H1 (cell line): ENCODE measurements around the gene SLC2A13. TPM values are rescaled to one million over a fixed set of nuclear protein-coding genes. Genes with fewer than 3 reads are reported as not detected.

Experiments used
- CTCF ChIA-PET: fragments of 300-600 bp; sonication (Branson Sonifier 250); formaldehyde crosslinking; loops from one replicate; lab custom pipeline; 2021; ENCODE audit not compliant: partially characterized antibody; lab: Charles Lee
- POLR2A ChIA-PET: fragments of 300-600 bp; sonication (Branson Sonifier 250); formaldehyde crosslinking; loops from one replicate; lab custom pipeline; 2021; ENCODE audit warnings: inconsistent platforms; ENCODE audit not compliant: partially characterized antibody; lab: Charles Lee
- DNase-seq, 2 experiments: peaks; one replicate each; pipeline versions ENCODE4 v3.0.0 to v3.0.0-alpha.2; 2010 to 2022; ENCODE audit warnings: low spot score in 2 of 2, low read depth in 1 of 2, mixed read lengths in 1 of 2
- FAIRE-seq: peaks from 2 replicates; lab custom pipeline; 2011; peaks lifted over from hg19 to GRCh38; lab: Jason Lieb, UNC
- H2AFZ ChIP-seq: 2 replicates; pipeline ENCODE4 v1.8.1; 2012; ENCODE audit warnings: low read length, inconsistent platforms
- H2AK5ac ChIP-seq: 2 replicates; pipeline ENCODE4 v1.6.1; 2013; ENCODE audit warnings: low read depth, low read length
- H2BK120ac ChIP-seq: replicated peaks from 2 replicates; pipeline ENCODE3; 2013; ENCODE audit warnings: low read depth, low read length, inconsistent platforms
- H2BK12ac ChIP-seq: 2 replicates; pipeline ENCODE4 v1.6.1; 2013; ENCODE audit warnings: low read depth, low read length
- H2BK15ac ChIP-seq: 2 replicates; pipeline ENCODE4 v1.6.1; 2013; ENCODE audit warnings: low read length
- H2BK20ac ChIP-seq: 2 replicates; pipeline ENCODE4 v1.6.1; 2013; ENCODE audit warnings: low read length
- H2BK5ac ChIP-seq: 2 replicates; pipeline ENCODE4 v1.6.1; 2013; ENCODE audit warnings: low read depth, low read length
- H3K14ac ChIP-seq: 2 replicates; pipeline ENCODE4 v1.6.1; 2013; ENCODE audit warnings: inconsistent platforms; ENCODE audit not compliant: insufficient read length
- H3K18ac ChIP-seq: 2 replicates; pipeline ENCODE4 v1.6.1; 2013; ENCODE audit warnings: low read length; ENCODE audit errors: extremely low read depth
- H3K23ac ChIP-seq: 2 replicates; pipeline ENCODE4 v1.6.1; 2013; ENCODE audit warnings: inconsistent platforms; ENCODE audit not compliant: insufficient read length
- H3K23me2 ChIP-seq: 2 replicates; pipeline ENCODE4 v1.6.1; 2013; ENCODE audit warnings: low read depth, low read length
- H3K27ac ChIP-seq: 2 replicates; pipeline ENCODE4 v1.6.1; 2011; ENCODE audit warnings: low read depth, low read length, inconsistent platforms
- H3K27me3 ChIP-seq, 4 experiments: replicated peaks in 1 of 4; 1 replicate in 1 of 4; 2 replicates in 3 of 4; pipeline versions ENCODE4 v1.6.1 to v1.8.1; 2011 to 2013; ENCODE audit warnings: low read length in 3 of 4, mild to moderate bottlenecking in 3 of 4, inconsistent platforms in 2 of 4, mixed read lengths in 2 of 4, moderate library complexity in 1 of 4; ENCODE audit not compliant: control insufficient read depth in 3 of 4, insufficient read depth in 3 of 4; ENCODE audit errors: extremely low read depth in 1 of 4
- H3K36me3 ChIP-seq, 4 experiments: 2 replicates each; pipeline versions ENCODE4 v1.6.1 to v1.8.1; 2011 to 2013; ENCODE audit warnings: mild to moderate bottlenecking in 4 of 4, low read length in 3 of 4, moderate library complexity in 2 of 4, control low read depth in 1 of 4, inconsistent platforms in 1 of 4; ENCODE audit not compliant: insufficient read depth in 4 of 4, control insufficient read depth in 2 of 4
- H3K4ac ChIP-seq: replicated peaks from 2 replicates; pipeline ENCODE3; 2013; ENCODE audit warnings: low read length, low read depth, mixed read lengths, inconsistent platforms; ENCODE audit not compliant: insufficient read length
- H3K4me1 ChIP-seq, 4 experiments: replicated peaks in 1 of 4; 1 replicate in 1 of 4; 2 replicates in 3 of 4; pipeline versions ENCODE4 v1.6.1 to v1.8.1; 2011 to 2013; ENCODE audit warnings: low read length in 3 of 4, inconsistent platforms in 2 of 4, mixed read lengths in 1 of 4; ENCODE audit not compliant: insufficient read depth in 4 of 4, control insufficient read depth in 3 of 4
- H3K4me2 ChIP-seq, 2 experiments: 2 replicates each; pipeline versions ENCODE4 v1.6.1 to v1.8.1; 2011 to 2013; ENCODE audit warnings: low read depth in 2 of 2, low read length in 2 of 2, control low read depth in 1 of 2, inconsistent platforms in 1 of 2, mild to moderate bottlenecking in 1 of 2; ENCODE audit not compliant: insufficient read depth in 1 of 2
- H3K4me3 ChIP-seq, 4 experiments: fragments of 200-600, 300-600 bp in 1 of 4; sonication (generic), shearing (Covaris generic), sonication (Bioruptor Twin) in 1 of 4; 2 replicates each; pipeline versions ENCODE4 v1.5.1 to v1.8.1; 2011 to 2016; ENCODE audit warnings: low read length in 4 of 4, low read depth in 3 of 4, control low read depth in 2 of 4, inconsistent platforms in 2 of 4, mild to moderate bottlenecking in 2 of 4, mixed read lengths in 1 of 4, moderate library complexity in 1 of 4; ENCODE audit not compliant: insufficient read depth in 2 of 4; ENCODE audit errors: extremely low read depth in 1 of 4
- H3K56ac ChIP-seq: replicated peaks from 2 replicates; pipeline ENCODE3; 2013; ENCODE audit warnings: low read depth, mild to moderate bottlenecking, mixed read lengths, low read length, inconsistent platforms; ENCODE audit not compliant: insufficient read length
- H3K79me1 ChIP-seq: 2 replicates; pipeline ENCODE4 v1.6.1; 2013; ENCODE audit warnings: low read depth, low read length, control low read depth
- H3K79me2 ChIP-seq, 2 experiments: 2 replicates each; pipeline versions ENCODE4 v1.6.1 to v1.8.1; 2012 to 2013; ENCODE audit warnings: low read length in 2 of 2, mild to moderate bottlenecking in 2 of 2, inconsistent platforms in 1 of 2; ENCODE audit not compliant: insufficient read depth in 2 of 2, control insufficient read depth in 1 of 2
- H3K9ac ChIP-seq, 4 experiments: replicated peaks in 1 of 4; 1 replicate in 1 of 4; 2 replicates in 3 of 4; pipeline versions ENCODE4 v1.6.1 to v1.8.1; 2011 to 2013; ENCODE audit warnings: low read depth in 3 of 4, low read length in 3 of 4, control low read depth in 2 of 4, mild to moderate bottlenecking in 2 of 4, moderate library complexity in 2 of 4, inconsistent platforms in 1 of 4; ENCODE audit errors: extremely low read depth in 1 of 4
- H3K9me3 ChIP-seq, 2 experiments: 2 replicates each; pipeline versions ENCODE4 v1.6.1 to v1.8.1; 2012 to 2013; ENCODE audit warnings: mild to moderate bottlenecking in 2 of 2, moderate library complexity in 2 of 2, control low read depth in 1 of 2, inconsistent platforms in 1 of 2, low read depth in 1 of 2, low read length in 1 of 2, mixed read lengths in 1 of 2; ENCODE audit not compliant: insufficient read depth in 2 of 2
- H4K20me1 ChIP-seq, 2 experiments: replicated peaks in 1 of 2; 2 replicates each; pipeline versions ENCODE3 to v1.8.1; 2011 to 2013; ENCODE audit warnings: inconsistent platforms in 2 of 2, low read length in 2 of 2, mild to moderate bottlenecking in 1 of 2; ENCODE audit not compliant: insufficient read depth in 2 of 2, control insufficient read depth in 1 of 2
- H4K5ac ChIP-seq: 2 replicates; pipeline ENCODE4 v1.6.1; 2013; ENCODE audit warnings: low read length, low read depth, mixed read lengths, inconsistent platforms; ENCODE audit not compliant: insufficient read length
- H4K8ac ChIP-seq: 2 replicates; pipeline ENCODE4 v1.8.0; 2013; ENCODE audit warnings: mild to moderate bottlenecking, moderate library complexity, low read length, inconsistent platforms; ENCODE audit not compliant: insufficient read depth; ENCODE audit errors: extremely low read depth
- H4K91ac ChIP-seq: replicated peaks from 2 replicates; pipeline ENCODE3; 2013; ENCODE audit warnings: low read length, mixed read lengths, inconsistent platforms; ENCODE audit not compliant: insufficient read length
- CBX5 ChIP-seq: fragments of 300-800, 300-1000 bp; sonication (generic); IDR thresholded peaks from 2 replicates; pipeline ENCODE4 v1.7.1; 2016; ENCODE audit warnings: antibody characterized with exemption, low read length, low read depth
- GTF2F1 ChIP-seq: IDR thresholded peaks from 2 replicates; pipeline ENCODE4 v1.6.1; 2012; ENCODE audit warnings: low read depth, low read length, improper control_type of control experiment, borderline replicate concordance
- HDAC6 ChIP-seq: IDR thresholded peaks from one replicate; pipeline ENCODE4 v1.7.1; 2012; ENCODE audit warnings: low read depth, mild to moderate bottlenecking, inconsistent platforms, low read length, moderate library complexity
- JUN ChIP-seq: IDR thresholded peaks from 2 replicates; pipeline ENCODE4 v1.6.1; 2011; ENCODE audit warnings: low read depth, mild to moderate bottlenecking, improper control_type of control experiment, low read length
- KDM1A ChIP-seq: fragments of 200-600, 300-600 bp; sonication (generic); IDR thresholded peaks from 2 replicates; pipeline ENCODE4 v1.7.1; 2016; ENCODE audit warnings: mild to moderate bottlenecking, low read length, borderline replicate concordance
- MAFK ChIP-seq: IDR thresholded peaks from 2 replicates; pipeline ENCODE4 v1.6.1; 2012; ENCODE audit warnings: low read depth, mild to moderate bottlenecking, improper control_type of control experiment, low read length
- NRF1 ChIP-seq: IDR thresholded peaks from 2 replicates; pipeline ENCODE4 v1.6.1; 2011; ENCODE audit warnings: mild to moderate bottlenecking, low read depth, low read length, improper control_type of control experiment
- RFX5 ChIP-seq: IDR thresholded peaks from 2 replicates; pipeline ENCODE4 v1.6.1; 2011; ENCODE audit warnings: low read depth, low read length, improper control_type of control experiment, borderline replicate concordance
- SIRT6 ChIP-seq: IDR thresholded peaks from one replicate; pipeline ENCODE4 v1.7.1; 2012; ENCODE audit warnings: low read length, inconsistent platforms
- TAF1 ChIP-seq: IDR thresholded peaks from 2 replicates; pipeline ENCODE4 v1.6.1; 2011; ENCODE audit warnings: mild to moderate bottlenecking, low read depth, low read length
- WGBS, 2 experiments: shearing (Covaris generic) in 1 of 2; methylation state at CpG; one replicate each; pipeline versions ENCODE4 v1.1.6 to v1.1.7; 2013 to 2015; ENCODE audit warnings: low lambda C conversion rate in 2 of 2, mixed read lengths in 2 of 2, inconsistent platforms in 1 of 2, low coverage in 1 of 2, missing lambda C conversion rate in 1 of 2; ENCODE audit not compliant: insufficient replicate concordance in 2 of 2, insufficient coverage in 1 of 2, insufficient read length in 1 of 2; ENCODE audit errors: extremely low coverage in 1 of 2, missing lambda C conversion rate in 1 of 2; 5-methylcytosine and 5-hydroxymethylcytosine counted together
- polyA plus RNA-seq, 7 experiments: library from polyadenylated mRNA; depleted of rRNA in 3 of 7; stranded (reverse) in 5 of 7; unstranded in 2 of 7; fragments of >200 nt in 5 of 7; fragments of 200-250 nt in 2 of 7; gene quantifications; 1 replicate in 5 of 7; 2 replicates in 1 of 7; 4 replicates in 1 of 7; pipeline versions ENCODE4 v1.2.1 to v1.2.3, GENCODE V29; 2011 to 2013; ENCODE audit warnings: missing spikeins in 2 of 7, mixed read lengths in 2 of 7
- total RNA-seq: library from RNA; stranded (reverse); fragmentation: NEBNext Ultra II Directional; extraction: Animal tissue kit (Norgen Biotek cat#: 25700); gene quantifications from 2 replicates; pipeline ENCODE4 v1.2.1, GENCODE V29; 2021
- TF ChIP-seq, protein P1 (sequence below): IDR thresholded peaks from 2 replicates; pipeline ENCODE4 v1.6.1; 2011; ENCODE audit warnings: low read depth, mild to moderate bottlenecking, low read length; ENCODE audit not compliant: insufficient read depth
- TF ChIP-seq, protein P2 (sequence below): IDR thresholded peaks from 2 replicates; pipeline ENCODE4 v1.6.1; 2012; ENCODE audit warnings: inconsistent platforms
- TF ChIP-seq, protein P3 (sequence below): IDR thresholded peaks from 2 replicates; pipeline ENCODE4 v1.6.1; 2012; ENCODE audit warnings: low read length, inconsistent platforms

SLC2A13 gene
- total and polyA plus RNA-seq, 2 of the 8 experiments (the other 6 are each of a cell fraction or from before 2014, with no cell fraction given), result 2.8 to 9.6 TPM

DNA sequence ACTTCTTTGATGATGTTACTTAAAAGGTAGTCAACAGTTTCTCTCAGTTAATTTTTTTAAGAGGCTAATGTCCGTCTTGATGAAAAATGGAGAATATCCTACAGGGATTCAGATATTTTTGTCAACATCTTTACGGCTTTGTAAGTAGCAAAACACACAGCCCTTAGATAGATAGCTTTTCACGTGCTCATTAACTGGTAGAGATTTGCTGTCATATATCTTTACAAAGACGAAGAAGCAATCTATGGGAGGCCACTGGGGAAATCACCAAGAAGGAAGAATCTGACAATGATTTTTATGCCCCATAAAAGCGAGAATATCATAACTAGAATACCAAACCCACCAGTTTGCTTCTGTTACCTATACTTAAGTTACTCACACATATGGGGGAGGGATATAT is 121.2 kb downstream of the SLC2A13 start:
- no peak for DNase-seq
- H4K20me1 ChIP-seq, result no peaks in the 10 kb centered on the region
- H2AK5ac ChIP-seq, result no peak overlapping the region
- H3K14ac ChIP-seq, result no peak overlapping the region
- H3K4me3 ChIP-seq, result no peak overlapping the region
- no peaks in the 10 kb centered on the region for H3K27me3 ChIP-seq
- H3K4me1 ChIP-seq, result peaks cover 0 to 5% (median 2%) of the 10 kb centered on the region in 4 experiments; a peak in 2 of 7 replicates
- H4K8ac ChIP-seq, result no peak overlapping the region
- H3K27ac ChIP-seq, result no peak overlapping the region
- no peak overlapping the region for H4K5ac ChIP-seq
- ChIA-PET CTCF (no interaction called here), POLR2A (no interaction called here)
- no peaks in the 10 kb centered on the region for H3K79me1 ChIP-seq
- no peaks in the 10 kb centered on the region for H3K36me3 ChIP-seq
- FAIRE-seq, result no peak
- no peak overlapping the region for H2BK120ac ChIP-seq
- H3K4ac ChIP-seq, result no peak overlapping the region
- no peak overlapping the region for H2BK20ac ChIP-seq
- no peak overlapping the region for H3K56ac ChIP-seq
- H2BK15ac ChIP-seq, result no peak overlapping the region
- no peak overlapping the region for H2AFZ ChIP-seq
- no peak overlapping the region for H3K9ac ChIP-seq
- 79% methylated on average over 5 of the region's 5 CpGs; no CpG with 5 or more reads in 1 of the 2 experiments for WGBS, 2 experiments
- H3K79me2 ChIP-seq, result no peaks in the 10 kb centered on the region
- H4K91ac ChIP-seq, result no peak overlapping the region
- H3K23ac ChIP-seq, result no peak overlapping the region
- no peak overlapping the region for H2BK12ac ChIP-seq
- no peaks in the 10 kb centered on the region for H3K9me3 ChIP-seq
- H2BK5ac ChIP-seq, result no peak overlapping the region
- no peak overlapping the region for H3K18ac ChIP-seq
- no peak overlapping the region for H3K4me2 ChIP-seq
- H3K23me2 ChIP-seq, result no peaks in the 10 kb centered on the region; the same call in 1 of the 2 replicates
- TF ChIP-seq SIRT6, result no peak
- TF ChIP-seq, protein P1, sequence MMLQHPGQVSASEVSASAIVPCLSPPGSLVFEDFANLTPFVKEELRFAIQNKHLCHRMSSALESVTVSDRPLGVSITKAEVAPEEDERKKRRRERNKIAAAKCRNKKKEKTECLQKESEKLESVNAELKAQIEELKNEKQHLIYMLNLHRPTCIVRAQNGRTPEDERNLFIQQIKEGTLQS, result no peak
- TF ChIP-seq, protein P2, sequence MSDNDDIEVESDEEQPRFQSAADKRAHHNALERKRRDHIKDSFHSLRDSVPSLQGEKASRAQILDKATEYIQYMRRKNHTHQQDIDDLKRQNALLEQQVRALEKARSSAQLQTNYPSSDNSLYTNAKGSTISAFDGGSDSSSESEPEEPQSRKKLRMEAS, result no peak
- no peak for TF ChIP-seq CBX5
- TF ChIP-seq JUN, result no peak
- no peak for TF ChIP-seq KDM1A
- no peak for TF ChIP-seq RFX5
- TF ChIP-seq, protein P3, sequence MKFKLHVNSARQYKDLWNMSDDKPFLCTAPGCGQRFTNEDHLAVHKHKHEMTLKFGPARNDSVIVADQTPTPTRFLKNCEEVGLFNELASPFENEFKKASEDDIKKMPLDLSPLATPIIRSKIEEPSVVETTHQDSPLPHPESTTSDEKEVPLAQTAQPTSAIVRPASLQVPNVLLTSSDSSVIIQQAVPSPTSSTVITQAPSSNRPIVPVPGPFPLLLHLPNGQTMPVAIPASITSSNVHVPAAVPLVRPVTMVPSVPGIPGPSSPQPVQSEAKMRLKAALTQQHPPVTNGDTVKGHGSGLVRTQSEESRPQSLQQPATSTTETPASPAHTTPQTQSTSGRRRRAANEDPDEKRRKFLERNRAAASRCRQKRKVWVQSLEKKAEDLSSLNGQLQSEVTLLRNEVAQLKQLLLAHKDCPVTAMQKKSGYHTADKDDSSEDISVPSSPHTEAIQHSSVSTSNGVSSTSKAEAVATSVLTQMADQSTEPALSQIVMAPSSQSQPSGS, result no peak
- TF ChIP-seq NRF1, result no peak
- TF ChIP-seq HDAC6, result no peak
- no peak for TF ChIP-seq MAFK
- TF ChIP-seq GTF2F1, result no peak
- no peak for TF ChIP-seq TAF1
